GM19467 (cell line): ENCODE results near the gene SENP6.
"Not testable (repeated sequence)": the region's sequence is repeated elsewhere in the genome, so short reads cannot be mapped to it uniquely, and the experiment has no call there.

Experiments
- ATAC-seq: cut with Tn5 transposase; IDR thresholded peaks from one replicate; pipeline ENCODE4 v1.9.1; 2021; ENCODE audit warnings: mild to moderate bottlenecking, moderate library complexity; ENCODE audit not compliant: unreplicated experiment

SENP6 gene

GRCh38 chr6:75605635-75606034 lies 4.0 kb downstream of the SENP6 start:
- ATAC-seq, result no peak

- ATAC-seq, result no peak
Observed at GRCh38 chr6:75608304-75608703, 6.6 kb downstream of the SENP6 start.

GRCh38 chr6:75608956-75609533 lies 7.4 kb downstream of the SENP6 start:
- ATAC-seq, result no peak

- no peak for ATAC-seq
Observed at GRCh38 chr6:75609639-75610590, 8.2 kb downstream of the SENP6 start.

GRCh38 chr6:75611011-75611701 lies 9.5 kb downstream of the SENP6 start:
- ATAC-seq, result no peak

- no peak for ATAC-seq
Observed at GRCh38 chr6:75611702-75612375, 10.2 kb downstream of the SENP6 start.

GRCh38 chr6:75612434-75612833 lies 10.8 kb downstream of the SENP6 start:
- ATAC-seq, result no peak

GRCh38 chr6:75613056-75613501 lies 11.4 kb downstream of the SENP6 start:
- no peak for ATAC-seq

- ATAC-seq, result no peak
Observed at GRCh38 chr6:75618437-75618836, 16.8 kb downstream of the SENP6 start.

GRCh38 chr6:75619230-75619899 lies 17.7 kb downstream of the SENP6 start:
- ATAC-seq, result no peak

- ATAC-seq, result no peak
Observed at GRCh38 chr6:75620381-75621304, 19.0 kb downstream of the SENP6 start.

- no peak for ATAC-seq
Observed at GRCh38 chr6:75621846-75622245, 20.2 kb downstream of the SENP6 start.

- ATAC-seq, result no peak
Observed at GRCh38 chr6:75623491-75623890, 21.8 kb downstream of the SENP6 start.

GRCh38 chr6:75624335-75624734 lies 22.7 kb downstream of the SENP6 start:
- no peak for ATAC-seq

- ATAC-seq, result no peak
Observed at GRCh38 chr6:75624988-75625387, 23.3 kb downstream of the SENP6 start.

- no peak for ATAC-seq
Observed at GRCh38 chr6:75626561-75626960, 24.9 kb downstream of the SENP6 start.

GRCh38 chr6:75627708-75628107 lies 26.0 kb downstream of the SENP6 start:
- not testable (repeated sequence) for ATAC-seq

GRCh38 chr6:75631859-75632635 lies 30.4 kb downstream of the SENP6 start:
- ATAC-seq, result no peak

- no peak for ATAC-seq
Observed at GRCh38 chr6:75633045-75633444, 31.4 kb downstream of the SENP6 start.
